ENCODE data around the gene MESP2.

The MESP2 gene

DNA sequence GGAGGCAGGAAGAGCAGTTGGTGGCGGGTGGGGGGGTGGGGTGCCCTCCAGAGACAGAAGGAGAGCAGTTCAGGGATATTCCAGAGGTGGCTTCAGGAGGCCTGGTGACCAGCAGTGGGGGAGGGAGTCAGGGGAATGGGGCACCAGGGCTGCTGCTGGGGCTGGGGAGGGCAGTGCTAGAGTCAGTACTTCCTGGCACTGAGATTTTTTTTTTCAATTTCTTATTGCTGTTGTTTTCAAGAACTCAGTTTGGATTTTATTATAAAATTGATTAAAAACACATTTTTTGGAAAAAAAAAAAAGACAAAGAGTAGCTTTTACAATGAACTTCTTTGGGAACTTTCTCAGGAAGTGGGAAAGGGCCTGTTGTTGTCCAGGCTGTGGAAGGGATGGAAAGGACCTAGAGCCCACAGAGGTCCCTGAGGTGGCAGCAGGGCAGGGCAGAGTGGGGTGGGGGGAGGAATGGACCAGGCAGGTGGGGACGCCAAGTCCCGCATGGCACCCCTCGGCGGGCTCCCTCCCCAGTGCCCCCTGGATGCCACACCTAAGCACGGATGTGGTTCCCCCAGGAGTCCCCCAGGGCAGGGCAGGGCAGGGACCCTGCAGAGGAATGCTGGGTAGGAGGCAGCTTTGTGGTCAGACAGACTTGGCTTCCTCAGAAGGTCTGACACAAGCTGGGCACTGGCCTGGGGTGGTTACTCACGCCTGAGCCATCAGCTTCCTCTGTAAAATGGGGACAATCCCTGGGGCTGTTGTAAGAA, 47.0 kb downstream of the MESP2 start:
- H3K14ac ChIP-seq (ENCODE audit: low read length) = no peak overlapping the region
- no peak overlapping the region for H3K4me3 ChIP-seq (ENCODE audit: low read depth, low read length)
- H3K9ac ChIP-seq (ENCODE audit: low read length) = no peak overlapping the region
- H3K18ac ChIP-seq (ENCODE audit: low read length) = no peak overlapping the region
- H3K9me3 ChIP-seq (ENCODE audit: insufficient read depth, low read depth, low read length) = peaks cover 2% of the 10 kb centered on the region
- H4K8ac ChIP-seq (ENCODE audit: low read depth, low read length) = no peak overlapping the region
- no peak overlapping the region for H2BK120ac ChIP-seq (ENCODE audit: insufficient read depth, low read length, poor library complexity)
- no peak overlapping the region for H2AFZ ChIP-seq (ENCODE audit: insufficient read depth, low read length, poor library complexity)
- H4K12ac ChIP-seq (ENCODE audit: low read depth, low read length) = no peak overlapping the region
- no peaks in the 10 kb centered on the region for H3K79me2 ChIP-seq (ENCODE audit: control insufficient read depth, insufficient read depth, low read length, poor library complexity)
- peaks cover 0 to 4% of the 10 kb centered on the region in 2 experiments for H3K4me1 ChIP-seq (ENCODE audit: control insufficient read depth in 1 of 2, insufficient read depth in 2 of 2, low read length in 2 of 2)
- H3K23ac ChIP-seq (ENCODE audit: low read length) = no peak overlapping the region
- H3K79me1 ChIP-seq (ENCODE audit: low read length) = no peaks in the 10 kb centered on the region
- no peak overlapping the region for H3K27ac ChIP-seq (ENCODE audit: low read depth, low read length)
- H2AK5ac ChIP-seq (ENCODE audit: low read length) = no peak overlapping the region
- H2BK5ac ChIP-seq (ENCODE audit: low read depth, low read length, poor library complexity) = no peak overlapping the region
- H2BK12ac ChIP-seq (ENCODE audit: low read length) = no peak overlapping the region
- WGBS (ENCODE audit: extremely low coverage, insufficient coverage, insufficient read length) = no CpG with 5 or more reads among the region's 7 CpGs
- H4K91ac ChIP-seq (ENCODE audit: low read depth, low read length) = no peak overlapping the region
- no peak overlapping the region for H3K4ac ChIP-seq (ENCODE audit: low read depth, low read length)
- H3K36me3 ChIP-seq (ENCODE audit: control insufficient read depth in 1 of 2, insufficient read depth in 2 of 2, low read length in 2 of 2) = no peaks in the 10 kb centered on the region
- H3K27me3 ChIP-seq (ENCODE audit: insufficient read depth, low read length) = no peaks in the 10 kb centered on the region
- DNase-seq = peak in 1 of 2 donors; percentile 18
- H3K4me2 ChIP-seq (ENCODE audit: low read length) = no peak overlapping the region

DNA sequence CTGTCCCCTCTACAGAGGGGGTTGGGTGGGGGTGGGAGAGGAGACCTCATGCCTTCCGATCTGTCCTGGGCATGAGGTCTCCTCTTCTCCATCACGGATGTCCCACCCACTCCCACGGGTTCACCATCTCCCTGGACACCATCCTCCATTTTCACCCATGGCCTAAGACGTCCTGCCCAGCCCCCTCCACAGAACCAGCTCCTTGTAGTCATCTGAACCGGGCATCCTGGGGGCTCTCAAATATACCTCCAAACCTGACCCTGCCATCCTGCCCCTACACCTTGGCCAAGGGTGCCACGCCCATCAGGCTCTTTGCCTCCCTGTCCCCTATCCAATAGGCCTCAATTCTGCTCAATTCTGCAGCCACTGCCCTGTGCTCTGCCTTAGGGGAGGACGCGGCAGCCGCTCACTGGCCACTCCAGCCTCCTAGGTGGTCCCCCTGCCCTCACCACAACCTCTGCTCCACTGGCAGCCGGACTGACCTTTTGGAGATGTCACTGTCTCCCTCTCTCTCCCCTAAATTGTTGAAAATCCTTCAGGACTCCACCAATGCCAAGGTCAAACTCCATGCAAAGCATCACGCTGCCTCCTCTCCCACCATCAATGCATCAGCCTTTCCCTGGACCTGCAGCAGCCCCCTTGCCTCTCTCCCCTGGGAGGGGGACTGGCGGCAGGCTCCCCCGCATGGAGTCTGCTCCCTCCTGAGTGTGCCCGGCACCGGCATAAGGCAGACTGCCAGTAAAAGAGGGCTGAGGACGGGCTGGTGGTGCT, 47.9 kb downstream of the MESP2 start:
- no peak overlapping the region for H4K12ac ChIP-seq (ENCODE audit: low read depth, low read length)
- no peak for DNase-seq
- no peak overlapping the region for H3K4me3 ChIP-seq (ENCODE audit: low read depth, low read length)
- H3K4me2 ChIP-seq (ENCODE audit: low read length) = no peak overlapping the region
- no peak overlapping the region for H2BK5ac ChIP-seq (ENCODE audit: low read depth, low read length, poor library complexity)
- no peak overlapping the region for H2AK5ac ChIP-seq (ENCODE audit: low read length)
- H2BK12ac ChIP-seq (ENCODE audit: low read length) = no peak overlapping the region
- no peak overlapping the region for H3K23ac ChIP-seq (ENCODE audit: low read length)
- no peaks in the 10 kb centered on the region for H3K36me3 ChIP-seq (ENCODE audit: control insufficient read depth in 1 of 2, insufficient read depth in 2 of 2, low read length in 2 of 2)
- peaks cover 7 to 12% of the 10 kb centered on the region in 2 experiments for H3K4me1 ChIP-seq (ENCODE audit: control insufficient read depth in 1 of 2, insufficient read depth in 2 of 2, low read length in 2 of 2)
- H3K79me2 ChIP-seq (ENCODE audit: control insufficient read depth, insufficient read depth, low read length, poor library complexity) = no peaks in the 10 kb centered on the region
- no peak overlapping the region for H3K14ac ChIP-seq (ENCODE audit: low read length)
- no peak overlapping the region for H4K91ac ChIP-seq (ENCODE audit: low read depth, low read length)
- H3K4ac ChIP-seq (ENCODE audit: low read depth, low read length) = no peak overlapping the region
- no peaks in the 10 kb centered on the region for H3K79me1 ChIP-seq (ENCODE audit: low read length)
- no peak overlapping the region for H2AFZ ChIP-seq (ENCODE audit: insufficient read depth, low read length, poor library complexity)
- H3K27ac ChIP-seq (ENCODE audit: low read depth, low read length) = no peak overlapping the region
- no peaks in the 10 kb centered on the region for H3K27me3 ChIP-seq (ENCODE audit: insufficient read depth, low read length)
- H3K9ac ChIP-seq (ENCODE audit: low read length) = no peak overlapping the region
- no CpG with 5 or more reads among the region's 16 CpGs for WGBS (ENCODE audit: extremely low coverage, insufficient coverage, insufficient read length)
- peaks cover 2% of the 10 kb centered on the region for H3K9me3 ChIP-seq (ENCODE audit: insufficient read depth, low read depth, low read length)
- no peak overlapping the region for H2BK120ac ChIP-seq (ENCODE audit: insufficient read depth, low read length, poor library complexity)
- no peak overlapping the region for H3K18ac ChIP-seq (ENCODE audit: low read length)
- no peak overlapping the region for H4K8ac ChIP-seq (ENCODE audit: low read depth, low read length)

DNA sequence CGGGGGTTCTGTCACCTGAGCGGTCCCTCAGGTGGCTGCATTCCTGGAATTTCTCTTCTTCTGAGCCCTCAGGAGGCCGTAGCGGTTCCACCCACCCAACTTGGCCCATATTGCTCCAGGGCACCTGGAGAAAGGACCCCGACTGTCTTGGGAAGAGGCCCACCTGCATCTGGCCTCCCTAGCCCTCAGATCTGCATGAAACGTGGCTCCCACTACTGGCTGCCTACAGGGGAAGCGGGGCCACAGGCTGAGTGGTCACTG, 48.4 kb downstream of the MESP2 start:
- H2AFZ ChIP-seq (ENCODE audit: insufficient read depth, low read length, poor library complexity) = no peak overlapping the region
- peaks cover 2% of the 10 kb centered on the region for H3K9me3 ChIP-seq (ENCODE audit: insufficient read depth, low read depth, low read length)
- no peak overlapping the region for H3K18ac ChIP-seq (ENCODE audit: low read length)
- no peak overlapping the region for H3K27ac ChIP-seq (ENCODE audit: low read depth, low read length)
- H3K4me3 ChIP-seq (ENCODE audit: low read depth, low read length) = no peak overlapping the region
- no peak for DNase-seq
- no peak overlapping the region for H3K23ac ChIP-seq (ENCODE audit: low read length)
- no peak overlapping the region for H4K8ac ChIP-seq (ENCODE audit: low read depth, low read length)
- H2AK5ac ChIP-seq (ENCODE audit: low read length) = no peak overlapping the region
- no peak overlapping the region for H2BK12ac ChIP-seq (ENCODE audit: low read length)
- H3K9ac ChIP-seq (ENCODE audit: low read length) = no peak overlapping the region
- H3K14ac ChIP-seq (ENCODE audit: low read length) = no peak overlapping the region
- H3K4me2 ChIP-seq (ENCODE audit: low read length) = no peak overlapping the region
- no peaks in the 10 kb centered on the region for H3K36me3 ChIP-seq (ENCODE audit: control insufficient read depth in 1 of 2, insufficient read depth in 2 of 2, low read length in 2 of 2)
- H4K91ac ChIP-seq (ENCODE audit: low read depth, low read length) = no peak overlapping the region
- H2BK120ac ChIP-seq (ENCODE audit: insufficient read depth, low read length, poor library complexity) = no peak overlapping the region
- H4K12ac ChIP-seq (ENCODE audit: low read depth, low read length) = no peak overlapping the region
- WGBS (ENCODE audit: extremely low coverage, insufficient coverage, insufficient read length) = no CpG with 5 or more reads among the region's 7 CpGs
- no peaks in the 10 kb centered on the region for H3K79me2 ChIP-seq (ENCODE audit: control insufficient read depth, insufficient read depth, low read length, poor library complexity)
- peaks cover 8 to 16% of the 10 kb centered on the region in 2 experiments for H3K4me1 ChIP-seq (ENCODE audit: control insufficient read depth in 1 of 2, insufficient read depth in 2 of 2, low read length in 2 of 2)
- no peak overlapping the region for H2BK5ac ChIP-seq (ENCODE audit: low read depth, low read length, poor library complexity)
- no peaks in the 10 kb centered on the region for H3K27me3 ChIP-seq (ENCODE audit: insufficient read depth, low read length)
- no peaks in the 10 kb centered on the region for H3K79me1 ChIP-seq (ENCODE audit: low read length)
- H3K4ac ChIP-seq (ENCODE audit: low read depth, low read length) = no peak overlapping the region

DNA sequence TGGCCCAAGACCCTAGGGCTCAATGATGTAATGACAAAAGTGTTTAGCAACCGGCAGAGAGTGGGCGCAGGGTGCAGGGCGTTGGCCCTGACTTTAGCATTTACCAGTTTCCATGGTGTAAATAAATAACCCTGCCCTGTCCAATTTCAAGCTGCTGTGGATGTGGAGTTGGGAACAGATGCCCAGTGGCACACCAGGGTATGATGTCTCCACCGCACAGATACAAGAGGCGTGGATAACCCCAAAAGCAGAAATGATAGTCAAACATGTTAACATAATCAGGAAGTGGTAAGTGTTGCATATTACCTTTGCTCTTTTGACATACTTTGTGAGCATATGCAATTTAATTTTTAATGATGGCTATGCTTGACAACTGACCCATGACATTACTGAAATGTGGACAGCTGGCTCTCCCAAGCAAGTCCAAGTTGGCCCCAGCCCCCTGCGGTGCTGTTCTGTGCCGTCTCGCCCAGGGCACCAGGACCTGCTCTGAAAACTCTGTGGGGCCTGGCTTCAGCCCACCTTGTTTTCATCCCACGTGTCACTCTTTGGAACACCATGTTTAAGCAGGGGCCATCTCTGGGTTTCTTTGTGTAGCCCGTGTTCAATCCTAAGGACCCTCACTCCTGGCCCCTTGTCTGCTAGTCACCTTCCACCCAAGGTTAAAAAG, 49.3 kb downstream of the MESP2 start:
- no CpG with 5 or more reads among the region's 10 CpGs for WGBS (ENCODE audit: extremely low coverage, insufficient coverage, insufficient read length)
- Histone ChIP-seq H3K27me3 (ENCODE audit: insufficient read depth, low read length) (no peaks in the 10 kb centered on the region), H2BK5ac (ENCODE audit: low read depth, low read length, poor library complexity) (no peak overlapping the region), H4K12ac (ENCODE audit: low read depth, low read length) (no peak overlapping the region), H3K27ac (ENCODE audit: low read depth, low read length) (no peak overlapping the region), H4K91ac (ENCODE audit: low read depth, low read length) (no peak overlapping the region), H3K4me1 (ENCODE audit: control insufficient read depth in 1 of 2, insufficient read depth in 2 of 2, low read length in 2 of 2) (peaks cover 8 to 16% of the 10 kb centered on the region in 2 experiments), H3K14ac (ENCODE audit: low read length) (no peak overlapping the region), H3K36me3 (ENCODE audit: control insufficient read depth in 1 of 2, insufficient read depth in 2 of 2, low read length in 2 of 2) (no peaks in the 10 kb centered on the region), H2BK12ac (ENCODE audit: low read length) (no peak overlapping the region), H3K18ac (ENCODE audit: low read length) (no peak overlapping the region), H2AK5ac (ENCODE audit: low read length) (no peak overlapping the region), H4K8ac (ENCODE audit: low read depth, low read length) (no peak overlapping the region), H3K4me2 (ENCODE audit: low read length) (no peak overlapping the region), H3K79me2 (ENCODE audit: control insufficient read depth, insufficient read depth, low read length, poor library complexity) (no peaks in the 10 kb centered on the region), H3K79me1 (ENCODE audit: low read length) (no peaks in the 10 kb centered on the region), H3K23ac (ENCODE audit: low read length) (no peak overlapping the region), H3K4ac (ENCODE audit: low read depth, low read length) (no peak overlapping the region), H3K4me3 (ENCODE audit: low read depth, low read length) (no peak overlapping the region), H3K9ac (ENCODE audit: low read length) (no peak overlapping the region), H3K9me3 (ENCODE audit: insufficient read depth, low read depth, low read length) (peaks cover 2% of the 10 kb centered on the region), H2BK120ac (ENCODE audit: insufficient read depth, low read length, poor library complexity) (no peak overlapping the region), H2AFZ (ENCODE audit: insufficient read depth, low read length, poor library complexity) (no peak overlapping the region)
- DNase-seq = no peak
